Mesodermal cell (in vitro differentiated cells): ENCODE measurements around the gene PLCD3.

Experiments
- H3K27ac ChIP-seq: 2 replicates; pipeline ENCODE4 v1.7.0; 2013; ENCODE audit warnings: mild to moderate bottlenecking, low read depth, low read length, moderate library complexity; ENCODE audit not compliant: severe bottlenecking
- H3K36me3 ChIP-seq: 2 replicates; pipeline ENCODE4 v1.7.1; 2013; ENCODE audit warnings: mild to moderate bottlenecking, low read length, moderate library complexity; ENCODE audit not compliant: control insufficient read depth, insufficient read depth
- H3K4me1 ChIP-seq: one replicate; pipeline ENCODE4 v1.7.1; 2013; ENCODE audit warnings: mild to moderate bottlenecking, low read length; ENCODE audit not compliant: insufficient read depth, control insufficient read depth, poor library complexity, severe bottlenecking
- H3K4me3 ChIP-seq: 2 replicates; pipeline ENCODE4 v1.7.0; 2013; ENCODE audit warnings: low read length, control low read depth, mild to moderate bottlenecking; ENCODE audit not compliant: insufficient read depth, poor library complexity, severe bottlenecking; ENCODE audit errors: extremely low read depth
- H3K9me3 ChIP-seq: 2 replicates; pipeline ENCODE4 v1.7.1; 2013; ENCODE audit warnings: mild to moderate bottlenecking, low read length, moderate library complexity; ENCODE audit not compliant: control insufficient read depth
- WGBS, 2 experiments: methylation state at CpG; one replicate each; pipeline ENCODE4 v1.1.5; 2013; ENCODE audit warnings: missing lambda C conversion rate in 2 of 2; ENCODE audit not compliant: insufficient coverage in 2 of 2; 5-methylcytosine and 5-hydroxymethylcytosine counted together

PLCD3 gene

DNA sequence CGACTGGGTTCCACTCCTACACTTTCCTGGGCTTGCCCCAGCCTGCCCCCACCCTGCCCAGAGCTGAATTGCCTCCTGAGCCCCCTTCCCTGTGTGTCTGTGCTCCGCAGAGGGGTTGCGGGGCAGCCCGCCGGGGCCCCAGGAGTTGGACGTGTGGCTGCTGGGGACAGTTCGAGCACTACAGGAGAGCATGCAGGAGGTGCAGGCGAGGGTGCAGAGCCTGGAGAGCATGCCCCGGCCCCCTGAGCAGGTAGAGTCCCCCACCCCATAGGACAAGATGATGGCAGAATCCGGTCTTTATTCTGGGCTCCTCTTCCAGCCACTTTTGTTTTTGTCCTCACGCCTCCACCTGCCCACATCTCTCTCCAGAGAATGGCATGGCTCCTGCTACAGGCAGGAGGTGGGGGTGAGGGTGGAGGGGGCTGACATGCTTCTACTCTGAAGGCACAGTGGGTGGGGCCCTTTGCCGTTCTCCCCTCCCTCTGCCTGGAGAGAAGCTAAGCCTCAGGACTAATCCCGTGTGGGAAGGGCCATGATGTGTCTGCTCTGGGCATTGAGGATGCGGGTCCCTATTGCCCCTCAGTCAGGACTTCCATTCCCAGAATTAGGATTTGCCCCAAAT is 6.7 kb upstream of the PLCD3 start:
- H3K27ac ChIP-seq, result no peak overlapping the region
- no peaks in the 10 kb centered on the region for H3K9me3 ChIP-seq
- H3K36me3 ChIP-seq, result no peaks in the 10 kb centered on the region
- no peak overlapping the region for H3K4me3 ChIP-seq
- WGBS, 2 experiments, result 72 to 75% methylated on average over 12 to 13 of the region's 14 CpGs
- no peaks in the 10 kb centered on the region for H3K4me1 ChIP-seq

- Histone ChIP-seq H3K9me3 (no peaks in the 10 kb centered on the region), H3K27ac (no peak overlapping the region), H3K36me3 (no peaks in the 10 kb centered on the region), H3K4me3 (no peak overlapping the region), H3K4me1 (no peaks in the 10 kb centered on the region)
- WGBS, 2 experiments, result 81 to 92% methylated on average over 7 to 11 of the region's 11 CpGs
Observed at GRCh38 chr17:45137561-45138305, 5.4 kb upstream of the PLCD3 start.

DNA sequence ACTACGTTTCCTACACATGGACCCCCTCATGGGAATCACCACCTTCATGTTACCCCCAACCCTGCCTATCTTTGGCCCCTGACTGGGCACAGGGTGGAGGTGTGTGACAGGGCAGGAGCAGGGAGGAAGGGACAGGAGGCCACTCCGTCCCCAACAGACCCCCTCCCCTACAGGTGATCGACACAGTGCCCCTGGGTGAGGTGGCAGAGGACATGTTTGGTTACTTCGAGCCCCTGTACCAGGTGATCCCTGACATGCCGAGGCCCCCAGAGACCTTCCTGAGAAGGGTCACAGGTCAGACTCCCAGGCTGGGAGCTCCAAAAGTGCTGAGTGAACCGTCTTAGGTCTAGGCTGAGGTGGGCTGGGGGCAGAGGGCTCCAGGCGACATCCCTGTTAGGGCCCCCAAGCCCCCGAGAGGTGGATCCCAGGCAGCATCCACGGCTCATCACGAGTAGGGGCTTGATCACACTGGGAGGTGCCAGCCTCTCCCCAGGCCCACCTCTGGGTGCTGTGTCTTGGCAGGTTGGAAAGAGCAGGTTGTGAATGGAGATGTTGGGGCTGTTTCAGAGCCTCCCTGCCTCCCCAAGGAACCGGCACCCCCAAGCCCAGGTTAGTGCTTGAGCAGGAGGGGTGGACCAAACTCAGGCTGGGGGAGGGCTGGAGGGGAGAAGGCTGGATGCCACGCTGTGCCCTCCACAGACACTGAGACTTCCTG is 4.7 kb upstream of the PLCD3 start:
- Histone ChIP-seq H3K36me3 (no peaks in the 10 kb centered on the region), H3K4me3 (no peak overlapping the region)
- 94% methylated on average over 7 to 9 of the region's 12 CpGs for WGBS, 2 experiments

DNA sequence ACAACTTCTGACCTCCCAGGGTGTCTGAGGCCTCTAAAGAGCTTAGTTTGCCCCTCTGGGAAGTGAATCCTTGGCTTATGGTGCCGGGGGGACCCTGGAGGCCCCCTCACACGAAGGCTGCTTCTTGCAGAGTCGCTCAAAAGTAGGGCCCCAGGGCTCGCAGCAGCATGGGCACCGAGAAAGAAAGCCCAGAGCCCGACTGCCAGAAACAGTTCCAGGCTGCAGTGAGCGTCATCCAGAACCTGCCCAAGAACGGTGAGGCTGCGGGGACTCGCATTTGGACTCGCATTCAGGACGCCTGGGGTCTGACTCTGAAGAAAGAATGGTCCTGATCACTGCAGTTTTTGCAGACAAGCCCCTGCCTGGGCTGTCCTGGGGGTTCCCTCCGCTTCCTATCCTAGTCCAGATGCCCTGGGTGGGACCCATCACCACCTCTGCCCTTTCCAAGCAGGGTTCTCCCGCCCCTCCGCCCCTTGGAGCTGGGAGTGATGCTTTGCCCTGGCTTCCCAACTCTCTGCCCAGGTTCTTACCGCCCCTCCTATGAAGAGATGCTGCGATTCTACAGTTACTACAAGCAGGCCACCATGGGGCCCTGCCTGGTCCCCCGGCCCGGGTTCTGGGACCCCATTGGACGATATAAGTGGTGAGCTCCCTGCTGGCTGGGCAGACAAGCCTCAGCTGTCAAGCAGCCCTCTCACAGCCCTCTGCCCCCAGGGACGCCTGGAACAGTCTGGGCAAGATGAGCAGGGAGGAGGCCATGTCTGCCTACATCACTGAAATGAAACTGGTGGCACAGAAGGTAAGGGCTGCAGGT is 3.9 kb upstream of the PLCD3 start:
- Histone ChIP-seq H3K4me1 (peaks cover under 1% of the 10 kb centered on the region), H3K36me3 (no peaks in the 10 kb centered on the region), H3K4me3 (peak overlapping the region; percentile 28), H3K27ac (no peak overlapping the region), H3K9me3 (no peaks in the 10 kb centered on the region)
- WGBS, 2 experiments, result 91 to 95% methylated on average over 19 to 21 of the region's 21 CpGs

More for the DNA sequence above, 4.7 kb upstream of the PLCD3 start:
- no peak overlapping the region for H3K27ac ChIP-seq
- H3K9me3 ChIP-seq, result no peaks in the 10 kb centered on the region
- no peaks in the 10 kb centered on the region for H3K4me1 ChIP-seq

DNA sequence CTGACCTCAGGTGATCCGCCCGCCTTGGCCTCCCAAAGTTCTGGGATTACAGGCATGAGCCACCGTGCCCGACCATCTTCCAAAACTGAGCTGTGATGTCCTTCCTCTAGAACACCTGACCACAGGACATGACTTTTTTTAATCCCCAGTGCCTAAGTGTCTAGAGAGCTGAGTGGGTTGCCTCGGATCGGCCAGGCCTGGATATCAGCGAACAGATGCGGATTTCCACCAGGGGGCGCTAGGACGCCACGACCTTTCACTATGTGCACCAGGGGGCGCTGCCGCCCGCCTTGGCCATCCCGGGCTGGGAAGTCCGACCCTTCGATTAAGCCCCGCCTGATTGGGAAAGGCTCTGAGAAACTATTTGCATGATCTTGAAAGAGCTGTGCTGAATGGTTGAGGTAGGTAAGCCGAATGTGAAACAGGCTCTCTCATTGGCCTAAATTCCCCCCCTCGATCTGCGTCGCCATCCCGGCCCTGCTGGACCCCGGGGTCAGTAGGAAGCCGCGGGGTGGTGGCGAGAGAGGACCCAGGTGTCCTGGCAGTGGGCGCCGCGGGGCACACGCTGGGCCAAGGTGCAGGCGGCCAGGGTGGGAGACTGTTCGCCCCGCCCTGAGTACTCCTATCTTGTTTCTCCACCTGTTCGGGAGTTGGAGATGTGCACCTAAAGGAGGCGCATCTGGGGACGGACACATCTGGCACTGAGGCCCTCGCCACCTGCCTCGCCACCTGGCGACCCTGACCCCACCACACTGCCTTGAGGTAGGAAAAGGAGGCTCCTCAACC is 3.1 kb upstream of the PLCD3 start, which contains the start of gene ACBD4:
TSS of gene ACBD4 (plus strand) at position 496 of the 786 bp plus-strand sequence. CDS start 458 bp downstream, outside the sequence.
- H3K27ac ChIP-seq, result no peak within 1 kb of the TSS
- H3K9me3 ChIP-seq, result no peaks in the 10 kb centered on the region
- no peaks in the 10 kb centered on the region for H3K36me3 ChIP-seq
- peaks cover 9% of the 10 kb centered on the region for H3K4me1 ChIP-seq
- 27 to 28% methylated on average over 33 to 38 of the region's 40 CpGs for WGBS, 2 experiments
- H3K4me3 ChIP-seq, result peak within 1 kb of the TSS; percentile 28

DNA sequence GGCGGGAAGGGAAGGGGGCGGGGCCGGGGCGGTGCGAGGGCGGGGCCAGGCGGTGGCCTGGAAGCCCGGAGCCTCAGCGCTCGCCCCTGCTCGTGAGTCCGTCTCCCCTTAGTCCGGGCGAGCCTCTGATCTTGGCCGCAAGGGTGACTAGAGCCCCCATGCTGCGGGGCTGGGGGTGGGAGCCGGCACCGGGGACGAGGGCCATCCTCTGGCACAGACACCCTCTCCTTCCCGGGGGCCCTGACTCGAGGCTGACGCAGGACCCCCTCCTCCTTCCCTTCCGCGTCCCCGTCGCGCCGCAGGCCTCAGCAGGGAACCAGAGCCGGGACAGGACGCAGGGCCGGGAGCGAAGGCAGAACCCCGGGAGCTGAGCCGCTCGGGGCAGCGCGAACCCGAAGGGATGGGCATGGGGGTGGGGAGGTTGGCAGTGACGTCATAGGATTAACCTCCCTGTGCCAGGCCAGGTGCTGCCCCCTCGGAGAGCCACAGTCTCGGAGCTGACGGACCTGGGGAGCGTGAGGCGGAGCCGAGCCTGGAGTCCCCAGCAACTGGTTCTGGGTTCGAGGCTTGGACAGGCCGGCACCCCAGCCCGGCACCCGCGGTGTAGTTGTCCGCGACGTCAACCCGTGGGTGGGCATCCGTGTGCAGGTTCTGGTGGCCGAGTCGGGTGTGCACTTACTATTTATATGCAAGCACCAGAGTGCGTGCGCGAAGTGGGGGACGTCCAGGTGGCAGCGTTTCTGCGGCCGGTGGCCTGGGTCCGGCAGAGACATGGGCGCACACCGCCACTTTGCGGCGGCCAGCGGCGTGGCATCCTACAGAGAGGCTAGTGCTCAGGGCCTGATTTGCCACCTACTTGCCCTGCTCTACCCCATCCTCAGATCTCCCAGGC is 503 bp upstream of the PLCD3 start:
- H3K4me3 ChIP-seq, result peak overlapping the region; percentile 67
- WGBS, 2 experiments, result 2 to 3% methylated on average over 42 to 63 of the region's 71 CpGs
- H3K4me1 ChIP-seq, result peaks cover 23% of the 10 kb centered on the region
- H3K9me3 ChIP-seq, result no peaks in the 10 kb centered on the region
- H3K27ac ChIP-seq, result peak overlapping the region; percentile 85
- no peaks in the 10 kb centered on the region for H3K36me3 ChIP-seq

DNA sequence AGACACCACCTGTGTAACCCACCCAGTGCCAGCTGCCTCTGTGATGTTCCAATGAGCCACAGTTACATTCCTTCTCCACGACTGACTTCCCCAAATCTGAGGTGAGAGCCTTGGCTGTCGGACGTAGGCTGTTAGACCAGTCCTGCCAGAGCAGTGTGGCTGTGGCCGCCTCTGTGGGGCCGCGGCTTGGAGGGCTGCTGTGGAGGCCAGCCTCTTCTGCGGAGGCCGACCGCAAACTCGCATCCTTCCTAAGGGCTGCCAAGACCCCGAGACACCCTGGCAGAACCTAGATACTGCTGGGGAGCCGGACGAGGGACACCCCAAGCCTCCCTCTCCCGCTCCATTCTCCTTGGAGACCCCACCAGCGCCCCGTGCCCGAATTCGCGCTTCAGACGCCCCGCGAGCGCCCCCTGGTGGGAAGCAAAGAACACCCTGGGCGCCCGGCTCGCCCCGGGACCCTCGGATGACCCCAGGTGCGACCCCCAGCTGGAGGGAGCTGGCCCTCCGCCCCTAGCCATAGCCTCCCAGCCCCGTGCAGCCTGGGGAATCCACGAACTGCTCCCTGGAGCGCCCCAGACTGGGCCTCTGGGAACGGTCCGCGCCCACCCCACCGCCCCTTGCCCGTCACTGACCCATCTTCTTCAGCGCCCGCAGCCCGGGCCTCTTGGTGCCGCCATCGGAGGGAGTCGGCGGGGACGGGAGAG is 547 bp downstream of the PLCD3 start:
- WGBS, 2 experiments, result 8 to 19% methylated on average over 25 to 40 of the region's 46 CpGs
- no peaks in the 10 kb centered on the region for H3K36me3 ChIP-seq
- H3K9me3 ChIP-seq, result no peaks in the 10 kb centered on the region
- peak overlapping the region; percentile 49 for H3K27ac ChIP-seq
- H3K4me1 ChIP-seq, result peaks cover 33% of the 10 kb centered on the region
- peak overlapping the region; percentile 67 for H3K4me3 ChIP-seq

- Histone ChIP-seq H3K4me3 (peak overlapping the region; percentile 67), H3K27ac (no peak overlapping the region), H3K9me3 (no peaks in the 10 kb centered on the region), H3K36me3 (no peaks in the 10 kb centered on the region), H3K4me1 (peaks cover 37% of the 10 kb centered on the region)
- WGBS, 2 experiments, result 94% methylated on average over 12 to 17 of the region's 17 CpGs
Observed at GRCh38 chr17:45130681-45131615, 1.4 kb downstream of the PLCD3 start.
